Type B pancreatic cell (in vitro differentiated cells): ENCODE results near the gene DESI2. TPM values are rescaled to one million over a fixed set of nuclear protein-coding genes. Genes with fewer than 3 reads are reported as not detected.
"Not testable (repeated sequence)": the region's sequence is repeated elsewhere in the genome, so short reads cannot be mapped to it uniquely, and the experiment has no call there.

Experiments used
- DNase-seq: peaks from one replicate; pipeline ENCODE4 v3.0.0; 2021; ENCODE audit warnings: mixed read lengths; ENCODE audit not compliant: unreplicated experiment; ENCODE audit errors: extremely low spot score
- H3K27ac Mint-ChIP-seq: 2 replicates; pipeline ENCODE4 v1.8.0; 2021; ENCODE audit warnings: mild to moderate bottlenecking, mixed read lengths
- H3K27me3 Mint-ChIP-seq: 2 replicates; pipeline ENCODE4 v1.8.0; 2021; ENCODE audit warnings: mixed read lengths
- H3K36me3 Mint-ChIP-seq: 2 replicates; pipeline ENCODE4 v1.8.0; 2021; ENCODE audit warnings: mixed read lengths
- H3K4me1 Mint-ChIP-seq: one replicate; pipeline ENCODE4 v1.8.0; 2021; ENCODE audit warnings: mixed read lengths; ENCODE audit not compliant: unreplicated experiment
- H3K4me3 Mint-ChIP-seq: 2 replicates; pipeline ENCODE4 v1.8.0; 2021; ENCODE audit warnings: mild to moderate bottlenecking, mixed read lengths
- H3K9me3 Mint-ChIP-seq: 2 replicates; pipeline ENCODE4 v1.8.0; 2021; ENCODE audit warnings: mixed read lengths
- total RNA-seq: library from RNA; stranded (reverse); gene quantifications from 2 replicates; pipeline ENCODE4 v1.2.1, GENCODE V29; 2021; ENCODE audit warnings: low replicate concordance
- TF ChIP-seq, protein P1 (sequence below): fragments of 200-600 bp; sonication (generic); conservative IDR thresholded peaks from 2 replicates; pipeline ENCODE4 v1.5.0; 2021; ENCODE audit warnings: antibody characterized with exemption, mild to moderate bottlenecking

DESI2 gene
- total RNA-seq, 1 donor from 2014 or later = 34.4 TPM

DNA sequence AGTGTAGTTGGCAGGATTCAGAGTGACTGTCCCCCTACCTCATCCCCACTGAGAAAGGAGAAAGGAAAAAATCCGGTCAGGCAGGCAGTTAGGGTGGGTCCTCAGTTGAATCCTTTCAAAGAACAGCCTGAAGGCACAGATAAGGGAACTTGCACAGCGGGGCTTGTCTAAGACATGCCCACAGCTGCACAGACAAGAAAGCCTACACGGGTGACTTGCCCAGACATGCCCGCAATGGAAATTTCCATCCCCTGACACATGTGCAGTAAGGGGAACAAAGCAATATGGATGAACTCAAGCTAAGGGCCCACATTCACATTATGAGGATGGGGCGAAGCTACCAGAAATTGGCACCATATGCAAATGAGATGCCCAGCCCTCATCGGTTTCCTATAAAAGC lies 82.5 kb downstream of the DESI2 start:
- DNase-seq = no peak

DNA sequence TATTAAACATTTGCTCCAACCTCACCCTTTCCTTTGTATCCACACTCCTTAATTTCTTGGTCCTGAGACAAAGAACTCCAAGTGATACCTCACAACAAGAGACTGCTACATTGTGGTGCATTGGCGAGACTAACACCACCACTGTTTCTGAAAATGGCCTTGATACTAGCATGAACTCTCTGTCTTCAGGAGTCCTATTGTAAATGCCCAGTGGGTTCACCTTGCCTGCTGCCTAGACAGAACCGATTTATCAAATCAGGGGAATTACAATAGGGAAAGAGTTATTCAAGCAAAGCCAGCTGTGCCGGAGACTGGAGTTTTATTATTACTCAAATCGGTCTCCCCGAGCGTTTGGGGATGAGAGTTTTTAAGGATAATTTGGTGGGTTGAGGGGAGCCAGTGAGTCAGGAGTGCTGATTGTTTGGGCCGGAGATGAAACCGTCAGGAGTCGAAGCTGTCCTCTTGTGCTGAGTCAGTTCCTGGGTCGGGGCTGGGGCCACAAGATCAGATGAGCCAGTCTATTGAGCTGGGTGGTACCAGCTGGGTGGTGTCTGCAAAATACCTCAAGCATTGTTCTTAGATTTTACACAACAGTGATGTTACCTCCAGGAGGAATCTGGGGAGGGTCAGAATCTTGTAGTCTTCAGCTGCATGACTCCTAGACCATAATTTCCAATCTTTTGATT lies 83.1 kb downstream of the DESI2 start:
- H3K27ac Mint-ChIP-seq = peak overlapping the region; percentile 94
- no peak overlapping the region for H3K4me3 Mint-ChIP-seq
- peaks cover 7% of the 10 kb centered on the region for H3K27me3 Mint-ChIP-seq
- peaks cover 7% of the 10 kb centered on the region for H3K36me3 Mint-ChIP-seq
- DNase-seq = no peak
- peaks cover 6% of the 10 kb centered on the region for H3K4me1 Mint-ChIP-seq
- TF ChIP-seq, protein P1, sequence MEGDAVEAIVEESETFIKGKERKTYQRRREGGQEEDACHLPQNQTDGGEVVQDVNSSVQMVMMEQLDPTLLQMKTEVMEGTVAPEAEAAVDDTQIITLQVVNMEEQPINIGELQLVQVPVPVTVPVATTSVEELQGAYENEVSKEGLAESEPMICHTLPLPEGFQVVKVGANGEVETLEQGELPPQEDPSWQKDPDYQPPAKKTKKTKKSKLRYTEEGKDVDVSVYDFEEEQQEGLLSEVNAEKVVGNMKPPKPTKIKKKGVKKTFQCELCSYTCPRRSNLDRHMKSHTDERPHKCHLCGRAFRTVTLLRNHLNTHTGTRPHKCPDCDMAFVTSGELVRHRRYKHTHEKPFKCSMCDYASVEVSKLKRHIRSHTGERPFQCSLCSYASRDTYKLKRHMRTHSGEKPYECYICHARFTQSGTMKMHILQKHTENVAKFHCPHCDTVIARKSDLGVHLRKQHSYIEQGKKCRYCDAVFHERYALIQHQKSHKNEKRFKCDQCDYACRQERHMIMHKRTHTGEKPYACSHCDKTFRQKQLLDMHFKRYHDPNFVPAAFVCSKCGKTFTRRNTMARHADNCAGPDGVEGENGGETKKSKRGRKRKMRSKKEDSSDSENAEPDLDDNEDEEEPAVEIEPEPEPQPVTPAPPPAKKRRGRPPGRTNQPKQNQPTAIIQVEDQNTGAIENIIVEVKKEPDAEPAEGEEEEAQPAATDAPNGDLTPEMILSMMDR = no peak
- peaks cover 9% of the 10 kb centered on the region for H3K9me3 Mint-ChIP-seq

More for the DNA sequence above, 82.5 kb downstream of the DESI2 start:
- Mint-ChIP-seq H3K36me3 (peaks cover 8% of the 10 kb centered on the region), H3K4me1 (peaks cover 6% of the 10 kb centered on the region), H3K9me3 (peaks cover 9% of the 10 kb centered on the region), H3K27ac (peak overlapping the region; percentile 94), H3K27me3 (peaks cover 8% of the 10 kb centered on the region), H3K4me3 (peak overlapping the region; percentile 65)
- TF ChIP-seq, protein P1 = no peak

DNA sequence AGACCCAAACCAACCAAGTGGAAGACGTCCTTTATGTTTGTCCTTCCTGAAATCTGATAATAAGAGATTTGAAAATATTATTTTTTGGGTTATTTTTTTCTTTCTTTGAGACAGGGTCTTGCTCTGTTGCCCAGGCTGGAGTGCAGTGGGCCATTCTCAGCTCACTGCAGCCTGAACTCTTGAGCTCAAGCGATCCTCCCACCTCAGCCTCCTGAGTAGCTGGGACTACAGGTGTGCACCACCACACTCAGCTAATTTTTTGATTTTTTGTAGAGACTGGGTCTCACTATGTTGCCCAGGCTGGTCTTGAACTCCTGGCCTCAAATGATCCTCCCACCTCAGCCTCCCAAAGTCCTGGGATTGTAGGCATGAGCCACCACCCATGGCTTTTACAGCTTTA lies 86.2 kb downstream of the DESI2 start:
- not testable (repeated sequence) for H3K36me3 Mint-ChIP-seq, H3K9me3 Mint-ChIP-seq, H3K4me3 Mint-ChIP-seq, H3K27ac Mint-ChIP-seq, H3K27me3 Mint-ChIP-seq, H3K4me1 Mint-ChIP-seq, DNase-seq

DNA sequence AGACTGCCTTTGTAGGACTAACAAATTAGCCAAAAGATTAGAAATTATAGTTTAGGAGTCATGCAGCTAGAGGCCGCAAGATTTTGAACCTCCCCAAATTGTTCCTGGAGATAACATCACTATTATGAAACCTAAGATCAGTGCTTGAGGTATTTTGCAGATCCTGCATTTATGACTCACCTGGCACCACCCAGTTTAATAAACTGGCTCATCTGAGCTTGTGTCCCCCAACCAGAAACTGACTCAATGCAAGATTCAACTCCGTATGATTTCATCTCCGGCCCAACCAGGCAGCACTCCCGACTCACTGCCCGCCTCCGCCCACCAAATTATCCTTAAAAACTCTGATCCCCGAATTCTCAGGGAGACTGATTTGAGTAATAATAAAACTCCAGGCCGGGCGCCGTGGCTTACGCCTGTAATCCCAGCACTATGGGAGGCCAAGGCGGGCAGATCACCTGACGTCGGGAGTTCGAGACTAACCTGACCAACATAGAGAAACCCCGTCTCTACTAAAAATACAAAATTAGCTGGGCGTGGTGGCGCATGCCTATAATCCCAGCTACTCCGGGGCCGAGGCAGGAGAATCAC lies 87.2 kb downstream of the DESI2 start:
- not testable (repeated sequence) for DNase-seq, H3K4me1 Mint-ChIP-seq, H3K27me3 Mint-ChIP-seq, H3K9me3 Mint-ChIP-seq, H3K4me3 Mint-ChIP-seq, H3K36me3 Mint-ChIP-seq
- peak overlapping the region; percentile 6 for H3K27ac Mint-ChIP-seq

DNA sequence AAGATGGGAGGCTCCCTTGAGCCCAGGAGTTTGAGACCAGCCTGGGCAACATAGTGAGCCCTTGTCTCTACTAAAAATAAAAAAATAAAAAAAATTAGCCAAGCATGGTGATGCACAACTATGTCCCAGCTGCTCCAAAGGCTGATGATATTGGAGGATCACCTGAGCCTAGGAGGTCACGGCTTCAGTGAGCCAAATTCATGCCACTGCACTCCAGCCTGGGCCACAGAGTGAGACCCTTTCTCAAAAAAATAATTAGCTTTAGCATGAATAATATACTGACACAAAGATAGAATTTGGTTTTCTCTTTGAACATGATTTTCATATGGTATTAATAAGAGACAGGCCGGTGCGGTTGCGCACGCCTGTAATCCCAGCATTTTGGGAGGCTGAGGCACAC lies 88.8 kb downstream of the DESI2 start:
- no peaks in the 10 kb centered on the region for H3K36me3 Mint-ChIP-seq
- no peaks in the 10 kb centered on the region for H3K27me3 Mint-ChIP-seq
- no peaks in the 10 kb centered on the region for H3K4me1 Mint-ChIP-seq
- H3K4me3 Mint-ChIP-seq = no peak overlapping the region
- TF ChIP-seq, protein P1 = no peak
- DNase-seq = no peak
- no peaks in the 10 kb centered on the region for H3K9me3 Mint-ChIP-seq
- H3K27ac Mint-ChIP-seq = no peak overlapping the region

DNA sequence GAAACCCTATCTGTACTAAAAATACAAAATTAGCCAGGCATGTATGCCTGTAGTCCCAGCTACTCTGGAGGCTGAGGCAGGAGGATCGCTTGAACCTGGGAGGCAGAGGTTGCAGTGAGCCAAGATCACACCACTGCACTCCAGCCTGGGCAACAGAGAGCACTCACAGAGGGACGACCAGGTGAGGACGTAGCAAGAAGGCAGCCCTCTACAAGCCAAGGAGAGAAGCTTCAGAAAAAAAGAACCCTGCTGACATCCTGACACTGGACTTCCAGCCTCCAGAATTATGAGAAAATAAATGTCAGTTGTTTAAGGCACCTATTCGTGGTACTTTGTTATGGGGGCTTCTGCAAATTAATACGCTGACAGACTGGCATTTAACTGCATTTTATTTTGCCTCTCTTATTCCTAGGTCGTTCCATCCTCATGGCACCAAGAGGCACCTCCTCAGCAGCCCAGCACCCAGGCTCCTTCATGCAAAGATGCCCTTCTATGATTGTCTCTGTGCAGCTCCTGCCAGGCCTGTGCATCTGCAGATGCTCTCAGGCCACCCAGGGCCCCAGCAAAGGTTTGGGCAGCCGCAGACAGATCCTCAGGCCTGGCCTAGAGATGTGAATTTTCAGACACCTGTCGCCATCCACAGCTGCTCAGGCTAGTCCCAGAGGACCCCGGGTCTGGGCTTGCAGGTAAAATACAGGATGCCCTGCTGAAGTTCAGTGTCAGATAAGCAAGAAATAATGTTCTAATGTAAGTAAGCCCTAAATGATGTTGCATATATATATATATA lies 96.5 kb downstream of the DESI2 start:
- Mint-ChIP-seq H3K9me3 (no peaks in the 10 kb centered on the region), H3K4me1 (peaks cover 6% of the 10 kb centered on the region), H3K4me3 (no peak overlapping the region), H3K27ac (no peak overlapping the region), H3K36me3 (no peaks in the 10 kb centered on the region), H3K27me3 (no peaks in the 10 kb centered on the region)
- no peak for DNase-seq
- TF ChIP-seq, protein P1 = no peak
